NT2/D1 (cell line): ENCODE results near the gene DIAPH2.

Experiments used
- SUZ12 ChIP-seq: IDR thresholded peaks from 2 replicates; pipeline ENCODE4 v1.6.1; 2011; ENCODE audit not compliant: insufficient read length, insufficient read depth; ENCODE audit errors: extremely low read depth
- YY1 ChIP-seq: IDR thresholded peaks from 2 replicates; pipeline ENCODE4 v1.6.1; 2011; ENCODE audit not compliant: insufficient read length, insufficient read depth
- ZNF274 ChIP-seq: IDR thresholded peaks from 2 replicates; pipeline ENCODE4 v1.6.1; 2011; ENCODE audit warnings: mild to moderate bottlenecking, low read depth, low read length

GRCh38 chrX:97524340-97524739, 839.7 kb downstream of the DIAPH2 start:
- TF ChIP-seq YY1, result no peak
- no peak for TF ChIP-seq ZNF274
- TF ChIP-seq SUZ12, result no peak
